B cell (primary cell): ENCODE data around the gene IPO11. TPM values are rescaled to one million over a fixed set of nuclear protein-coding genes. Genes with fewer than 3 reads are reported as not detected.

Source experiments
- ATAC-seq: fragments of 200-7000 bp; cut with Tn5 transposase; one replicate; pipeline ENCODE4 v1.10.0; 2021; ENCODE audit warnings: low read depth, mild to moderate bottlenecking, moderate number of reproducible peaks, moderate library complexity
- CTCF ChIA-PET: fragments of 350-600 bp; sonication (Branson Sonifier 250); formaldehyde crosslinking; loops from one replicate; lab custom pipeline; 2021; ENCODE audit warnings: antibody characterized with exemption, inconsistent platforms; lab: Charles Lee
- POLR2A ChIA-PET: fragments of 350-600 bp; sonication (Branson Sonifier 250); formaldehyde crosslinking; loops from one replicate; lab custom pipeline; 2021; ENCODE audit warnings: antibody characterized with exemption; lab: Charles Lee
- DNase-seq: peaks from one replicate; pipeline ENCODE4 v3.0.0; 2013
- H2AFZ ChIP-seq: 2 replicates; pipeline ENCODE4 v1.6.1; 2012; ENCODE audit warnings: mild to moderate bottlenecking, low read depth, low read length; ENCODE audit not compliant: insufficient read depth, poor library complexity, severe bottlenecking
- H3K27ac ChIP-seq, 2 donors: 1 replicate in 1 of 2; 2 replicates in 1 of 2; pipeline ENCODE4 v1.5.1; 2012 to 2013; ENCODE audit warnings: low read length in 2 of 2, mild to moderate bottlenecking in 2 of 2, moderate library complexity in 1 of 2
- H3K27me3 ChIP-seq, 4 experiments: fragments of 200-600 bp in 1 of 4; sonication (generic) in 1 of 4; replicated peaks in 1 of 4; 1 replicate in 2 of 4; 2 replicates in 2 of 4; pipeline versions ENCODE4 v1.6.1 to v1.7.0; 2013 to 2016; ENCODE audit warnings: low read length in 3 of 4, mild to moderate bottlenecking in 2 of 4, mixed read lengths in 1 of 4, moderate library complexity in 1 of 4; ENCODE audit not compliant: insufficient read depth in 4 of 4, control insufficient read depth in 3 of 4; ENCODE audit errors: control extremely low read depth in 1 of 4
- H3K36me3 ChIP-seq, 2 experiments: replicated peaks in 1 of 2; 1 replicate in 1 of 2; 2 replicates in 1 of 2; pipeline versions ENCODE4 v1.6.1 to v1.7.1; 2013; ENCODE audit warnings: low read length in 1 of 2; ENCODE audit not compliant: insufficient read depth in 2 of 2, control insufficient read depth in 1 of 2; ENCODE audit errors: control extremely low read depth in 1 of 2, extremely low read depth in 1 of 2
- H3K4me1 ChIP-seq, 2 donors: fragments of 200-600 bp in 1 of 2; sonication (generic) in 1 of 2; 1 replicate in 1 of 2; 2 replicates in 1 of 2; pipeline versions ENCODE4 v1.5.1 to v1.6.1; 2013 to 2017; ENCODE audit warnings: low read length in 2 of 2; ENCODE audit not compliant: control insufficient read depth in 2 of 2, insufficient read depth in 2 of 2
- H3K4me2 ChIP-seq: replicated peaks from 2 replicates; pipeline ENCODE3; 2012; ENCODE audit warnings: mild to moderate bottlenecking, low read depth, low read length; ENCODE audit not compliant: poor library complexity, severe bottlenecking
- H3K4me3 ChIP-seq, 5 experiments: fragments of 200-600 bp in 1 of 5; sonication (generic) in 1 of 5; 1 replicate in 3 of 5; 2 replicates in 2 of 5; pipeline versions ENCODE4 v1.5.1 to v1.7.0; 2011 to 2016; ENCODE audit warnings: low read length in 4 of 5, mild to moderate bottlenecking in 4 of 5, low read depth in 2 of 5, control low read depth in 1 of 5, moderate library complexity in 1 of 5; ENCODE audit not compliant: insufficient read depth in 1 of 5; ENCODE audit errors: control extremely low read depth in 1 of 5, extremely low read depth in 1 of 5
- H3K79me2 ChIP-seq: fragments of 200-600 bp; sonication (generic); one replicate; pipeline ENCODE4 v1.6.0; 2016; ENCODE audit warnings: low read length; ENCODE audit not compliant: control insufficient read depth, insufficient read depth
- H3K9ac ChIP-seq: fragments of 200-600 bp; sonication (generic); 2 replicates; pipeline ENCODE4 v1.6.1; 2017; ENCODE audit warnings: mild to moderate bottlenecking, low read length, moderate library complexity
- H3K9me3 ChIP-seq, 3 donors: one replicate each; pipeline versions ENCODE4 v1.6.1 to v1.7.1; 2013; ENCODE audit warnings: low read length in 2 of 3; ENCODE audit not compliant: control insufficient read depth in 2 of 3, insufficient read depth in 1 of 3; ENCODE audit errors: control extremely low read depth in 1 of 3
- H4K20me1 ChIP-seq: 2 replicates; pipeline ENCODE4 v1.6.0; 2012; ENCODE audit warnings: mild to moderate bottlenecking, low read length; ENCODE audit not compliant: insufficient read depth, control insufficient read depth, poor library complexity, severe bottlenecking
- H3K27ac Mint-ChIP-seq: one replicate; pipeline ENCODE4 v1.8.0; 2021; ENCODE audit warnings: mixed read lengths
- H3K27me3 Mint-ChIP-seq: one replicate; pipeline ENCODE4 v1.8.0; 2021; ENCODE audit warnings: mixed read lengths
- H3K4me1 Mint-ChIP-seq: one replicate; pipeline ENCODE4 v1.8.0; 2021; ENCODE audit warnings: mixed read lengths
- H3K4me3 Mint-ChIP-seq: one replicate; pipeline ENCODE4 v1.8.0; 2021; ENCODE audit warnings: mixed read lengths
- H3K9me3 Mint-ChIP-seq: one replicate; pipeline ENCODE4 v1.8.0; 2022; ENCODE audit warnings: mixed read lengths; ENCODE audit not compliant: insufficient read depth
- CTCF ChIP-seq: fragments of 200-600 bp; IDR thresholded peaks from one replicate; pipeline ENCODE4 v1.8.0; 2022; ENCODE audit warnings: antibody characterized with exemption, mild to moderate bottlenecking
- EZH2 ChIP-seq: IDR thresholded peaks from 2 replicates; pipeline ENCODE4 v1.6.1; 2012; ENCODE audit warnings: borderline replicate concordance, low read depth, mild to moderate bottlenecking, moderate library complexity, low read length; ENCODE audit not compliant: insufficient read depth, poor library complexity, severe bottlenecking
- WGBS: methylation state at CpG from one replicate; pipeline ENCODE4 v1.1.5; 2013; ENCODE audit warnings: missing lambda C conversion rate; ENCODE audit not compliant: insufficient coverage; 5-methylcytosine and 5-hydroxymethylcytosine counted together
- intact Hi-C: fragments of 100-400 bp; cut with micrococcal nuclease; formaldehyde crosslinking; loops from one replicate; pipeline ENCODE4 v1.10.0; 2022
- polyA minus RNA-seq: library from RNA; depleted of rRNA, polyadenylated mRNA; stranded (reverse); fragments of >200 nt; gene quantifications from 2 replicates; pipeline ENCODE4 v1.2.3, GENCODE V29; 2012
- polyA plus RNA-seq: library from polyadenylated mRNA; depleted of rRNA; stranded (reverse); fragments of >200 nt; gene quantifications from 2 replicates; pipeline ENCODE4 v1.2.3, GENCODE V29; 2012
- total RNA-seq, 2 donors: library from RNA; stranded (reverse); fragments of 120-200 nt in 1 of 2; gene quantifications; 1 replicate in 1 of 2; 2 replicates in 1 of 2; pipeline versions ENCODE4 v1.2.3 to v1.2.4, GENCODE V29; 2013 to 2022

IPO11 gene
- total RNA-seq (37.2 and 37.4 TPM in 2 replicates), polyA plus RNA-seq (3.8 and 4.1 TPM in 2 replicates), polyA minus RNA-seq (10.5 and 11.9 TPM in 2 replicates)
- 11.4 TPM for total RNA-seq (2013)

GRCh38 chr5:62412549-62413329 is at the start of gene IPO11:
IPO11 (plus strand) TSS chr5:62412763; CDS start chr5:62437280, 24,517 bp downstream.
- POLR2A ChIA-PET, result interaction anchor here (0.6 to 2.7 kb wide), 3 partner anchors 9 to 1087 kb away, joined by 4 to 25 read pairs (median 7); partner anchors contain the start of genes DIMT1 and KIF2A
- H3K4me3 ChIP-seq, result peak within 1 kb of the TSS; percentile 67 to 97 (median 80)
- H2AFZ ChIP-seq, result peak within 1 kb of the TSS; percentile 97
- peak within 1 kb of the TSS; percentile 72 to 85 for H3K27ac ChIP-seq
- H3K4me1 Mint-ChIP-seq, result peaks cover 17% of the 10 kb centered on the region
- peak; percentile 99 for DNase-seq
- no peaks in the 10 kb centered on the region for H3K9me3 ChIP-seq
- H3K4me2 ChIP-seq, result peak within 1 kb of the TSS; percentile 75
- peak within 1 kb of the TSS; percentile 82 for H3K9ac ChIP-seq
- ATAC-seq, result peak; percentile 96
- H3K9me3 Mint-ChIP-seq, result no peaks in the 10 kb centered on the region
- H3K27me3 Mint-ChIP-seq, result no peaks in the 10 kb centered on the region
- WGBS, result under 1% methylated on average over 65 of the region's 66 CpGs
- H3K27ac Mint-ChIP-seq, result peak within 1 kb of the TSS; percentile 91
- H3K36me3 ChIP-seq, result no peaks in the 10 kb centered on the region
- H3K4me1 ChIP-seq, result peaks cover 13 to 15% of the 10 kb centered on the region in 2 donors
- peak within 1 kb of the TSS; percentile 84 for H3K4me3 Mint-ChIP-seq
- H4K20me1 ChIP-seq, result peaks cover 8% of the 10 kb centered on the region
- no peaks in the 10 kb centered on the region for H3K27me3 ChIP-seq
- peaks cover 53% of the 10 kb centered on the region for H3K79me2 ChIP-seq
- CTCF ChIA-PET, result interaction anchor here (3.1 kb wide), 1 partner anchor 9 kb away, joined by 14 read pairs; the partner anchor contains the start of gene DIMT1
- TF ChIP-seq CTCF (no peak), EZH2 (no peak)
- intact Hi-C loops, result loop anchor here (1.0 kb wide), 2 partner anchors 9 to 106 kb away; partner anchors contain the start of genes DIMT1 and KIF2A

- no peak overlapping the region for H3K4me2 ChIP-seq
- CTCF ChIA-PET, result interaction anchor here (0.6 kb wide), 1 partner anchor 59 kb away, joined by 3 read pairs; no protein-coding TSS in a partner anchor
- Mint-ChIP-seq H3K4me3 (no peak overlapping the region), H3K4me1 (no peaks in the 10 kb centered on the region), H3K27me3 (no peaks in the 10 kb centered on the region), H3K9me3 (no peaks in the 10 kb centered on the region), H3K27ac (no peak overlapping the region)
- no peaks in the 10 kb centered on the region for H4K20me1 ChIP-seq
- no peak overlapping the region for H3K9ac ChIP-seq
- no peaks in the 10 kb centered on the region for H3K79me2 ChIP-seq
- no peak for ATAC-seq
- POLR2A ChIA-PET, result no interaction called here
- 100% methylated on average over 1 of the region's 2 CpGs for WGBS
- intact Hi-C loops, result no loop called here
- no peak overlapping the region for H3K4me3 ChIP-seq
- no peaks in the 10 kb centered on the region for H3K27me3 ChIP-seq
- H3K27ac ChIP-seq, result no peak overlapping the region
- DNase-seq, result no peak
- TF ChIP-seq EZH2 (no peak), CTCF (no peak)
- no peak overlapping the region for H2AFZ ChIP-seq
- peaks cover 10 to 26% of the 10 kb centered on the region in 2 experiments for H3K36me3 ChIP-seq
- peaks cover 0 to 3% (median 0%) of the 10 kb centered on the region in 3 donors for H3K9me3 ChIP-seq
- no peaks in the 10 kb centered on the region for H3K4me1 ChIP-seq
These were observed 43.5 kb upstream of the IPO11 start for GRCh38 chr5:62369039-62369438.
